ENCODE results near the gene ATP6V1B1. TPM values are rescaled to one million over a fixed set of nuclear protein-coding genes. Genes with fewer than 3 reads are reported as not detected.

Gene ATP6V1B1
- total and polyA plus RNA-seq, 2 of the 13 experiments (the other 11 are each of a cell fraction or from before 2014, with no cell fraction given), result 0.58 to 1.6 TPM

DNA sequence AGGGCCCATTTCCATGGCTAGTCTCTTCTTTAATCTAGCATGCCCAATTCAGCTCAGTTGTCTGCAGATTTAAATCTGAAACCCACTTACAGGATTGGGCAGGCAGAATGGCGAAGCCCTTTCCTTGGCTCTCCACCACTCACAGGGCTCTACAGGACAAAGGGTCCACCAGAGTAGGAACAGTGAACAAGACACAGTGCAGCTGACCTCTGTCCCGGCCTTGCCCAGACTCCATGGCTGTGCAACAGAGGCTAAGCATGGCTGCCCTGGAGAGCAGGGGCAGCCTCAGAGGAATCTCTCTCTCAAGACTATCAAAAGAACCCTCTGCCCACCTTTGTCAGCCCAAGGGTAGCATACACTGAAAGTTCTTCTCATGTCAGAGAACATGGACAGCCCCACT lies 9.7 kb upstream of the ATP6V1B1 start:
- Histone ChIP-seq H3K27me3 (ENCODE audit: control insufficient read depth in 1 of 2, insufficient read depth in 2 of 2, low read length in 2 of 2) (no peaks in the 10 kb centered on the region), H3K9ac (ENCODE audit: insufficient read depth, low read depth, low read length) (no peak overlapping the region), H3K4me1 (ENCODE audit: insufficient read depth, low read length) (peaks cover 18% of the 10 kb centered on the region), H4K20me1 (ENCODE audit: insufficient read depth, low read length) (no peaks in the 10 kb centered on the region), H3K9me3 (ENCODE audit: low read length) (no peaks in the 10 kb centered on the region), H2AFZ (ENCODE audit: low read length) (no peak overlapping the region), H3K4me2 (ENCODE audit: low read depth, low read length) (no peak overlapping the region), H3K27ac (ENCODE audit: extremely low read length, insufficient read depth, low read length) (no peak overlapping the region), H3K4me3 (replicated peaks in 1 of 3; ENCODE audit: insufficient read depth in 1 of 3, low read depth in 2 of 3, low read length in 3 of 3) (no peak overlapping the region), H3K36me3 (replicated peaks in 1 of 2; ENCODE audit: control insufficient read depth in 1 of 2, insufficient read depth in 2 of 2, low read length in 2 of 2) (no peaks in the 10 kb centered on the region), H3K79me2 (ENCODE audit: insufficient read depth, low read length) (no peaks in the 10 kb centered on the region)
- ATAC-seq (no peak), DNase-seq (ENCODE audit: low spot score) (no peak), FAIRE-seq (no peak)
- in situ Hi-C loops (cut with HindIII; ENCODE audit: extremely low pct_ligation_motif_present, low pct_unique_long_range_greater_than_20kb), result no loop called here
- BruUV-seq (replicated peaks), result no TSS peak
- POLR2A ChIA-PET, result interaction anchor here (1.4 kb wide), 1 partner anchor 11 kb away, joined by 3 read pairs; no protein-coding TSS in a partner anchor
- intact Hi-C loops (cut with micrococcal nuclease; ENCODE audit: unreplicated experiment), result no loop called here
- WGBS (ENCODE audit: low lambda C conversion rate), result 50% methylated on average over 2 of the region's 2 CpGs
- TF ChIP-seq, protein P1, sequence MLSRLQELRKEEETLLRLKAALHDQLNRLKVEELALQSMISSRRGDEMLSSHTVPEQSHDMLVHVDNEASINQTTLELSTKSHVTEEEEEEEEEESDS (CRISPR knock-in tag; IDR thresholded peaks at IDR 0.05; ENCODE audit: borderline replicate concordance), result no peak
- TF ChIP-seq FOXP1 (IDR thresholded peaks at IDR 0.05) (no peak), FOXP1 (CRISPR knock-in tag; IDR thresholded peaks at IDR 0.05) (no peak), ZNF782 (CRISPR knock-in tag; IDR thresholded peaks at IDR 0.05; ENCODE audit: borderline replicate concordance) (no peak), ZNF431 (CRISPR knock-in tag; IDR thresholded peaks at IDR 0.05; ENCODE audit: borderline replicate concordance, low read depth) (no peak), MTF1 (CRISPR knock-in tag; IDR thresholded peaks at IDR 0.05) (no peak), SMARCE1 (IDR thresholded peaks at IDR 0.05; ENCODE audit: borderline replicate concordance) (no peak), TCF12 (IDR thresholded peaks at IDR 0.05) (no peak), TCF12 (CRISPR knock-in tag; IDR thresholded peaks at IDR 0.05) (no peak)
- TF ChIP-seq, protein P2, sequence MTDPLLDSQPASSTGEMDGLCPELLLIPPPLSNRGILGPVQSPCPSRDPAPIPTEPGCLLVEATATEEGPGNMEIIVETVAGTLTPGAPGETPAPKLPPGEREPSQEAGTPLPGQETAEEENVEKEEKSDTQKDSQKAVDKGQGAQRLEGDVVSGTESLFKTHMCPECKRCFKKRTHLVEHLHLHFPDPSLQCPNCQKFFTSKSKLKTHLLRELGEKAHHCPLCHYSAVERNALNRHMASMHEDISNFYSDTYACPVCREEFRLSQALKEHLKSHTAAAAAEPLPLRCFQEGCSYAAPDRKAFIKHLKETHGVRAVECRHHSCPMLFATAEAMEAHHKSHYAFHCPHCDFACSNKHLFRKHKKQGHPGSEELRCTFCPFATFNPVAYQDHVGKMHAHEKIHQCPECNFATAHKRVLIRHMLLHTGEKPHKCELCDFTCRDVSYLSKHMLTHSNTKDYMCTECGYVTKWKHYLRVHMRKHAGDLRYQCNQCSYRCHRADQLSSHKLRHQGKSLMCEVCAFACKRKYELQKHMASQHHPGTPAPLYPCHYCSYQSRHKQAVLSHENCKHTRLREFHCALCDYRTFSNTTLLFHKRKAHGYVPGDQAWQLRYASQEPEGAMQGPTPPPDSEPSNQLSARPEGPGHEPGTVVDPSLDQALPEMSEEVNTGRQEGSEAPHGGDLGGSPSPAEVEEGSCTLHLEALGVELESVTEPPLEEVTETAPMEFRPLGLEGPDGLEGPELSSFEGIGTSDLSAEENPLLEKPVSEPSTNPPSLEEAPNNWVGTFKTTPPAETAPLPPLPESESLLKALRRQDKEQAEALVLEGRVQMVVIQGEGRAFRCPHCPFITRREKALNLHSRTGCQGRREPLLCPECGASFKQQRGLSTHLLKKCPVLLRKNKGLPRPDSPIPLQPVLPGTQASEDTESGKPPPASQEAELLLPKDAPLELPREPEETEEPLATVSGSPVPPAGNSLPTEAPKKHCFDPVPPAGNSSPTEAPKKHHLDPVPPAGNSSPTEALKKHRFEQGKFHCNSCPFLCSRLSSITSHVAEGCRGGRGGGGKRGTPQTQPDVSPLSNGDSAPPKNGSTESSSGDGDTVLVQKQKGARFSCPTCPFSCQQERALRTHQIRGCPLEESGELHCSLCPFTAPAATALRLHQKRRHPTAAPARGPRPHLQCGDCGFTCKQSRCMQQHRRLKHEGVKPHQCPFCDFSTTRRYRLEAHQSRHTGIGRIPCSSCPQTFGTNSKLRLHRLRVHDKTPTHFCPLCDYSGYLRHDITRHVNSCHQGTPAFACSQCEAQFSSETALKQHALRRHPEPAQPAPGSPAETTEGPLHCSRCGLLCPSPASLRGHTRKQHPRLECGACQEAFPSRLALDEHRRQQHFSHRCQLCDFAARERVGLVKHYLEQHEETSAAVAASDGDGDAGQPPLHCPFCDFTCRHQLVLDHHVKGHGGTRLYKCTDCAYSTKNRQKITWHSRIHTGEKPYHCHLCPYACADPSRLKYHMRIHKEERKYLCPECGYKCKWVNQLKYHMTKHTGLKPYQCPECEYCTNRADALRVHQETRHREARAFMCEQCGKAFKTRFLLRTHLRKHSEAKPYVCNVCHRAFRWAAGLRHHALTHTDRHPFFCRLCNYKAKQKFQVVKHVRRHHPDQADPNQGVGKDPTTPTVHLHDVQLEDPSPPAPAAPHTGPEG (CRISPR knock-in tag; IDR thresholded peaks at IDR 0.05), result no peak
- TF ChIP-seq, protein P3, sequence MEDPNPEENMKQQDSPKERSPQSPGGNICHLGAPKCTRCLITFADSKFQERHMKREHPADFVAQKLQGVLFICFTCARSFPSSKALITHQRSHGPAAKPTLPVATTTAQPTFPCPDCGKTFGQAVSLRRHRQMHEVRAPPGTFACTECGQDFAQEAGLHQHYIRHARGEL (CRISPR knock-in tag; IDR thresholded peaks at IDR 0.05), result no peak
- TF ChIP-seq, protein P4, sequence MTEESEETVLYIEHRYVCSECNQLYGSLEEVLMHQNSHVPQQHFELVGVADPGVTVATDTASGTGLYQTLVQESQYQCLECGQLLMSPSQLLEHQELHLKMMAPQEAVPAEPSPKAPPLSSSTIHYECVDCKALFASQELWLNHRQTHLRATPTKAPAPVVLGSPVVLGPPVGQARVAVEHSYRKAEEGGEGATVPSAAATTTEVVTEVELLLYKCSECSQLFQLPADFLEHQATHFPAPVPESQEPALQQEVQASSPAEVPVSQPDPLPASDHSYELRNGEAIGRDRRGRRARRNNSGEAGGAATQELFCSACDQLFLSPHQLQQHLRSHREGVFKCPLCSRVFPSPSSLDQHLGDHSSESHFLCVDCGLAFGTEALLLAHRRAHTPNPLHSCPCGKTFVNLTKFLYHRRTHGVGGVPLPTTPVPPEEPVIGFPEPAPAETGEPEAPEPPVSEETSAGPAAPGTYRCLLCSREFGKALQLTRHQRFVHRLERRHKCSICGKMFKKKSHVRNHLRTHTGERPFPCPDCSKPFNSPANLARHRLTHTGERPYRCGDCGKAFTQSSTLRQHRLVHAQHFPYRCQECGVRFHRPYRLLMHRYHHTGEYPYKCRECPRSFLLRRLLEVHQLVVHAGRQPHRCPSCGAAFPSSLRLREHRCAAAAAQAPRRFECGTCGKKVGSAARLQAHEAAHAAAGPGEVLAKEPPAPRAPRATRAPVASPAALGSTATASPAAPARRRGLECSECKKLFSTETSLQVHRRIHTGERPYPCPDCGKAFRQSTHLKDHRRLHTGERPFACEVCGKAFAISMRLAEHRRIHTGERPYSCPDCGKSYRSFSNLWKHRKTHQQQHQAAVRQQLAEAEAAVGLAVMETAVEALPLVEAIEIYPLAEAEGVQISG (CRISPR knock-in tag; IDR thresholded peaks at IDR 0.05), result no peak
- CTCF ChIA-PET (ENCODE audit: low intra/inter-chr PET ratio, low total read pairs), result no interaction called here

All from HepG2 (cell line).